H1 (cell line): ENCODE measurements around the gene TSHB. TPM values are rescaled to one million over a fixed set of nuclear protein-coding genes. Genes with fewer than 3 reads are reported as not detected.

Source experiments
- EGR1 ChIP-seq: IDR thresholded peaks from 2 replicates; pipeline ENCODE4 v1.6.1; 2011; ENCODE audit warnings: low read depth, low read length, borderline replicate concordance
- JUN ChIP-seq: IDR thresholded peaks from 2 replicates; pipeline ENCODE4 v1.6.1; 2011; ENCODE audit warnings: low read depth, mild to moderate bottlenecking, improper control_type of control experiment, low read length
- NANOG ChIP-seq: IDR thresholded peaks from 2 replicates; pipeline ENCODE4 v1.6.1; 2011; ENCODE audit warnings: low read length, low read depth, mild to moderate bottlenecking, inconsistent platforms; ENCODE audit not compliant: insufficient read depth, poor library complexity, severe bottlenecking
- TCF12 ChIP-seq: IDR thresholded peaks from 2 replicates; pipeline ENCODE4 v1.6.1; 2011; ENCODE audit warnings: low read depth, mild to moderate bottlenecking, low read length
- TEAD4 ChIP-seq: IDR thresholded peaks from 2 replicates; pipeline ENCODE4 v1.6.1; 2012; ENCODE audit warnings: low read depth, low read length, inconsistent platforms, mixed read lengths
- ZNF274 ChIP-seq: IDR thresholded peaks from 2 replicates; pipeline ENCODE4 v1.7.0; 2012; ENCODE audit warnings: low read length, borderline replicate concordance; ENCODE audit errors: extremely low read depth
- polyA plus RNA-seq, 7 experiments: library from polyadenylated mRNA; depleted of rRNA in 3 of 7; stranded (reverse) in 5 of 7; unstranded in 2 of 7; fragments of >200 nt in 5 of 7; fragments of 200-250 nt in 2 of 7; gene quantifications; 1 replicate in 5 of 7; 2 replicates in 1 of 7; 4 replicates in 1 of 7; pipeline versions ENCODE4 v1.2.1 to v1.2.3, GENCODE V29; 2011 to 2013; ENCODE audit warnings: missing spikeins in 2 of 7, mixed read lengths in 2 of 7
- total RNA-seq: library from RNA; stranded (reverse); fragmentation: NEBNext Ultra II Directional; extraction: Animal tissue kit (Norgen Biotek cat#: 25700); gene quantifications from 2 replicates; pipeline ENCODE4 v1.2.1, GENCODE V29; 2021
- TF ChIP-seq, protein P1 (sequence below): IDR thresholded peaks from 2 replicates; pipeline ENCODE4 v1.6.1; 2012; ENCODE audit warnings: inconsistent platforms

TSHB gene
- total and polyA plus RNA-seq, 2 of the 8 experiments (the other 6 are each of a cell fraction or from before 2014, with no cell fraction given): not detected

DNA sequence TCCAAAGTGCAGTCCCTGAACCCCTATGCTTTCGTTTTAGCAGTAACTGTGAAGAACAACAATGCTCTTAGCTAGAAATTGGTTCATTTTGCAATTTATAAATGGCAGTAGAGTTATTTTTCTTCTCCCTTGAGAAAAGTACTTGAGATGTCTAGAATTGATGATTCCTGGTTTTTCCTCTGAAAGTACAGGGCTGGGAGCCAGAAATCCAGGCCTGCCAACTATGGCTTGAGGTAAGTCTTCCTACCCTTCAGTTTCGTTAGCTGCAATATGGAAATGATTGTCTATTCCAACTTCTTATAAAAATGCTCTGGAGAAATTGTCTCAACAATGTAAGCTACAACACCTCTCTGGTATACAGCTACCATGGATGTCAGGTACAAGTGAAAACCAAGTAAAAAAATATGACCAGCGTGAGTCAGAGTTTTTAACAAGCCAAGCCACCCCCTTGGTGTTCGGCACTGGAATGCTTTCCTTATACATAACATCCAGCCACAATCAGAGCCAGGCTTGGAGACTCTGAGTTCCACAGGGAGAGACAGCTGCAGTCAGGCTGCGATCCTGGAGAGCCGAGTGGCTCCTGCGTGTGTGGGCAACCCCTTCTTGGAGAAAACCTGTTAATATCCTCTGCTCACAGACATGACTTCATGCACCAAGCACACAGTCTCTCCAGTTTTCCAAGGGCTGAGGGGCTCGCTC is 37.7 kb downstream of the TSHB start (continued):
- TF ChIP-seq TCF12 (no peak), TEAD4 (no peak), ZNF274 (no peak), NANOG (no peak), JUN (no peak), EGR1 (no peak)
- TF ChIP-seq, protein P1, sequence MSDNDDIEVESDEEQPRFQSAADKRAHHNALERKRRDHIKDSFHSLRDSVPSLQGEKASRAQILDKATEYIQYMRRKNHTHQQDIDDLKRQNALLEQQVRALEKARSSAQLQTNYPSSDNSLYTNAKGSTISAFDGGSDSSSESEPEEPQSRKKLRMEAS: no peak
